Measurements from ENCODE around the gene FAM76A.
"Not testable (repeated sequence)": the region's sequence is repeated elsewhere in the genome, so short reads cannot be mapped to it uniquely, and the experiment has no call there.

FAM76A gene

GRCh38 chr1:27726173-27727044 lies 648 bp downstream of the FAM76A start:
- DNase-seq: no peak

DNA sequence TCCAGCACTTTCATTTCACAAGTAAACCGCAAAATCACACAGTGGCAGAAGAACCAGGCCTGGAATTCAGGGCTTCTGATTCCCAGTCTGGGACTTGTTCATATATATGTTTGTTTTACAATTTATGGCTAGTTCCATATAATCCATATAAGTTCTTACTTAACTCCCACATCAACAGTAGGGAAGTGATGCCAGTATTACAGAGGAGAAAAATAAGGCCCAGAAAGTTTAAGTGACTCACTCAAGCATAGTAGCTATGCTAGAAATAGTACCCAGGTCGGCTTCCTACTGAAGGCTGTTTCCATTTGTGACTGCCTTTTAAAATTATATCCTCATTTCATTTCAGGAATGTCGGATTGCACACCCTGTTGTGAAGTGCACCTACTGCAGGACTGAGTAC lies 1.4 kb downstream of the FAM76A start:
- DNase-seq: no peak

DNA sequence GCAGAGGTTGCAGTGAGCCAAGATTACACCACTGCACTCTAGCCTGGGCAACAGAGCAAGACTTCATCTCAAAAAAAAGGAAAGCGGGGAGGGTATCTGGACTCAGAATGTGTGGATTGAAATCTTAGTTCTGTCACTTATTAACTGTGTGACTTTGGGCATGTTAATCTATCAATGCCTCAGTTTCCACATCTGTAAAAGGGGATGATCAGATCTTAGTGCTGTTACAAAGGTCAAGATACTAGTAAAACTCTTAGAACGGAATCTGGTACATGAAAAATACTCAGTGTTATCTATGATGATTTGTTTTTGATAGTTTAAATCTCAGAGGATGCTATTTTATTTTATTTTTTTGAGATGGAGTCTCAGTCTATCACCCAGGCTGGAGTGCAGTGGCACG lies 10.5 kb downstream of the FAM76A start:
- DNase-seq: no peak

GRCh38 chr1:27741121-27741520 lies 15.4 kb downstream of the FAM76A start:
- DNase-seq: no peak

GRCh38 chr1:27744556-27744955 lies 18.8 kb downstream of the FAM76A start:
- no peak for DNase-seq

DNA sequence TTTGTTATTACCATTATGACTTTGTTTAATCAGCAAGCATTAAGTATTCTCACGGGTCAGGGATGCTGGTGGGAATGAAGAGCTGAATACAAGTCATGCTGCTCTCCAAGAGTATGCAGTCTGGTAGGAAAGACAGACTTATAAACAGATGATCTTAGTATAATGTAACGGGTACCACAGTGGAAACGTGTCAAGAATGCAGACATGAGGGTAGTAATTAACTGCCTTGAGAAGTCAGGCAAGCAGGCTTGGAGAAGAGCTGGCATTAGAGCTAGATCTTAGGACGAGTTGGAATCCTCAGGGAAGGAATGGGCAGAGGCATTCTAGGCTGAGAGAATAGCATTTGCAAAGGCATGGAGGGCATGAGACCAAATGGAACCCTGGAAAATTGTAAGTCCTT lies 19.7 kb downstream of the FAM76A start:
- DNase-seq: no peak

GRCh38 chr1:27752360-27752759 lies 26.6 kb downstream of the FAM76A start:
- DNase-seq: no peak

GRCh38 chr1:27755286-27755685 lies 29.5 kb downstream of the FAM76A start:
- DNase-seq: no peak

DNA sequence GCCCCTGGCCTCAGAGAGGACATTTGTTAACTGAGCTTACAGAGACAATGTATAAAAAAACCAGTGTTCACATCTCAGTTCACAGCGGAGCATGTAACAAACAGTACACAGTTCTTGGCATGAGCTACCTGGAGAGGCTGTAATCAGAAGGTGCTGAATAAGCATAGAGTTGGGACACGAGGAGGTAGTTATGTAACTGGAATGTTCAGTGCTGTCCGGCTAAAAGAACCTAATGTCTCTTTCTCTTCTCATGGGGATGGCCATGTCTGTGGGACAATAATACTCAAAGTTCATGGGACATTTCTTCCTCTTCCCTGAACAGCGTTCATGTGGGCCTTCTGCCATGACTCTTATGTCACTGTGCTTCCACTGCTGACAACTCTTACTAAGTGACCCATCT lies 30.1 kb downstream of the FAM76A start:
- no peak for DNase-seq

- DNase-seq: no peak
These were observed 33.5 kb downstream of the FAM76A start for GRCh38 chr1:27759236-27759635.

GRCh38 chr1:27760426-27760825 lies 34.7 kb downstream of the FAM76A start:
- no peak for DNase-seq

DNA sequence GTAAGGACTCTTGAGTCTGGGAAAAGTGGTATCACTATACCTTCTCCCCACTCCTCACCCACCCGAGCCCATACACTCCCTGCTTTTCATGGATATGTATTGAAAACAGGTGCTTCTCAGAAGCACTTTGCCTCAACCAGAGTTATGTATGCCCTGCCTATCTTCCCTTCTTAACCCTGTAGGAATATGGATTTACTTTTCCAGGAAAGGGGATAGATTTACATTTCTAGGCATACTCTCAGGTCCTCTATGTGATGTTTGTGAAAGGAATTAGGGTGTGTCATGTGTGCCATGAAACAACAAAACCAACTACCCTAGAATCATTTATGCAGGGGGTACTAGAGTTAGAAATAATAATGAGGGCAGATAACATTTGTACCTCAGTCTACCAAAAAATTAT lies 36.3 kb downstream of the FAM76A start:
- DNase-seq: no peak

DNA sequence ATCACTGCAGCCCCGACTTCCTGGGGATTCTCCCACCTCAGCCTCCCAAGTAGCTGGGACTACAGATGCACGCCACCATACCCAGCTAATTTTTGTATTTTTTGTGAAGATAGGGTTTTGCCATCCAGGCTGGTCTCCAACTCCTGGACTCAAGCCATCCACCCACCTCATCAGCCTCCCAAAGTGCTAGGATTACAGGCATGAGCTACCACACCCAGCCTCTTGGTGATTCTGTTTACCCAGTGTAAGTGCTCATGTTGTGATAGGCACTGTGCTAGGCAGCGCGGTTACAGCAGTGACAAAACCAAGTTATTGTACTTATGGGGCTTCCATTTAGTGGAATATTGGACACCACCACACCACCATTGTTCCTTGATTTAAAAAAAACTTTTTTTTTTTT lies 37.6 kb downstream of the FAM76A start:
- no peak for DNase-seq

DNA sequence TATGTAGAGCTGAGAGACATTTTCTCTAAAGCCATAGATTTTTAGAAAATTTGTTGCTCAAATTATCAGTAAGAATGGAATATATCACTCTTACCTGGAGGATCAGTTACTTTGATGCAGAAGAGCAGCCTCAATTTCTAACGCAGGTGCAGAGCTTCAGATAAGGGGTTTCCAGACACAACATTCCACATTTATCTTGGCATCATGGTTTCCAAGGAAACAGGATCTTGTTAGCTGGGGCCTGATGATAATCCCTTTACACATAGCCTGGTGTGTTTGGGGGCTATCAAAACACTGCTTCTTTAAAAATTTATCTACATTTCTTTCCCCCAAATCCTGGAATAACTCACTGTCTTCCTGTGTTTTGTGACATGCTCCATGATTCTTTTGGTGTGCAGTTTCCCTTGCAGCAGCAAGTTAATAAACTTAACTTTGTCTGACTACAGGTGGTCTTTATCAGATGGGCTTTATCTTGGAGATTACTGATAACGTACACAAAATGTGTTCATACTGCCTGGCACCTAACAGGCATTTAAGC lies 44.6 kb downstream of the FAM76A start:
- no peak for DNase-seq

DNA sequence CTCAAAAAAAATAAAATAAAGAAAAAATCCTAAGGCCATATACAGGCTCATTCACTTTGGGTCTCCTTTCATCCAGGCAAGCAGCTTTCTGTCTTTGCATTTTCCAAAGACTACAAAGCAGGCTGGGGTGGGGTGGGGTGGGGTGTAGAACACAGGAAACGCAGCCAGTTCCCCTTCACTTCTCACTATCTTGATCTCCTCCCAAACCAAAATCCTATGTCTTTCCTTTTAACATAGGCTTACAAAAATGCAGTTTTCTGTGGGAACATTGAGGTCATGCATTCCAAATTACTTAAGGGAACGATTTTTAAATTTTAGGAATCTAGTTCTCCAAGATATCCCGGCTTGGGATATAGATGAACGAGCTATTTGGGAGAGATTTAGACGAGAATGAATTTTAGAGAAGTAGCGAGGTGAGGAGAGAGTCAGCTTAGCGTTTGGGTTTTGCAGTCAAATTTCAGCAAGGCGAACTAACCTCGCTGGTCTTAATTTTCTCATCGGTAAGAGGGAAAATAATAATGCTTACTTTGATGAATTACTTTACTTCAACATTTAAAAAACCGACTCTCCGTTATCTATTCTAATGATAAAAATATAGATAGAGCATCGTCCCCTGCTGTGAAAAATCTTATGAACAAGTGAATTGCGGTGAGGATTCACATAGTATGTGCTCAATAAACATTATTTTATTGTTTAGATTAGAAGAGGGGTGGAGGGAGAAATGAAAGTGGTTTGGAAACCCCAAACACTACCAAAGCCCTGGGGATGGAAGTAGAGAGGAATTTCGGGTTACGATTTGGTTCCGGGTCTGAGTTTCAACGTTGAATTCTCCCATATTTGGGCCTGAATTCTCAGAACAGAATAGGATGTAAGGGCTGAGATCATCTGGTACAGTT lies 46.5 kb downstream of the FAM76A start:
- no peak for DNase-seq

GRCh38 chr1:27772932-27773825 lies 47.4 kb downstream of the FAM76A start, which contains the start of gene STX12:
STX12 (plus strand) TSS chr1:27773219; CDS start chr1:27773308, 89 bp downstream.
- DNase-seq: peak; percentile 97

GRCh38 chr1:27773826-27774445 lies 48.2 kb downstream of the FAM76A start:
- DNase-seq: no peak

GRCh38 chr1:27774654-27775053 lies 48.9 kb downstream of the FAM76A start:
- DNase-seq: no peak

- not testable (repeated sequence) for DNase-seq
These were observed 49.6 kb downstream of the FAM76A start for GRCh38 chr1:27775336-27775735.

GRCh38 chr1:27776276-27776675 lies 50.5 kb downstream of the FAM76A start:
- DNase-seq: not testable (repeated sequence)

- DNase-seq: no peak
These were observed 52.3 kb downstream of the FAM76A start for GRCh38 chr1:27778056-27778455.

GRCh38 chr1:27779122-27779521 lies 53.4 kb downstream of the FAM76A start:
- no peak for DNase-seq

Measured in stimulated activated CD4-positive, alpha-beta T cell treated with anti-CD3 and anti-CD28 coated beads, Interleukin-4, amount 100 ng/mL, for 1 hour (primary cell).